ENCODE measurements around the gene SLC25A51. TPM values are rescaled to one million over a fixed set of nuclear protein-coding genes. Genes with fewer than 3 reads are reported as not detected.
"Not testable (repeated sequence)": the region's sequence is repeated elsewhere in the genome, so short reads cannot be mapped to it uniquely, and the experiment has no call there.

The SLC25A51 gene
- polyA plus RNA-seq, 1 donor (not counting 4 experiments of a cell fraction or from before 2014, with no cell fraction given): 22.2 TPM

GRCh38 chr9:37887977-37888583 is 15.8 kb downstream of the SLC25A51 start:
- H2AFZ ChIP-seq (ENCODE audit: control insufficient read depth, low read length); H3K9me3 ChIP-seq (ENCODE audit: control insufficient read depth, low read depth, low read length); H3K9ac ChIP-seq (ENCODE audit: control insufficient read depth, extremely low read depth, insufficient read depth, low read length); FAIRE-seq; DNase-seq (ENCODE audit: low read depth, low spot score); H4K20me1 ChIP-seq (ENCODE audit: control insufficient read depth, extremely low read depth, insufficient read depth, low read length); H3K27me3 ChIP-seq (ENCODE audit: control insufficient read depth, extremely low read depth, insufficient read depth, low read length); dilution Hi-C loops (cut with MboI; ENCODE audit: extremely low pct_ligation_motif_present, low sequenced_read_pairs); H3K4me2 ChIP-seq (ENCODE audit: control insufficient read depth, extremely low read depth, insufficient read depth, low read depth, low read length); H3K36me3 ChIP-seq (ENCODE audit: control insufficient read depth in 2 of 2, extremely low read depth in 1 of 2, insufficient read depth in 2 of 2, low read length in 2 of 2); H3K4me1 ChIP-seq (ENCODE audit: control insufficient read depth, extremely low read depth, insufficient read depth, low read length); H3K4me3 ChIP-seq (ENCODE audit: control insufficient read depth in 2 of 3, extremely low read depth in 1 of 3, insufficient read depth in 2 of 3, low read depth in 1 of 3, low read length in 3 of 3); H3K27ac ChIP-seq (ENCODE audit: control insufficient read depth, insufficient read depth, low read length); H3K9me1 ChIP-seq (ENCODE audit: control insufficient read depth, extremely low read depth, insufficient read depth, low read length): not testable (repeated sequence)
- H3K79me2 ChIP-seq (ENCODE audit: control insufficient read depth, insufficient read depth, low read length): peaks cover 11% of the 10 kb centered on the region

- DNase-seq (ENCODE audit: low read depth, low spot score) (no peak), FAIRE-seq (no peak)
- no peak overlapping the region for H2AFZ ChIP-seq (ENCODE audit: control insufficient read depth, low read length)
- H3K27me3 ChIP-seq (ENCODE audit: control insufficient read depth, extremely low read depth, insufficient read depth, low read length): no peaks in the 10 kb centered on the region
- no peaks in the 10 kb centered on the region for H3K4me1 ChIP-seq (ENCODE audit: control insufficient read depth, extremely low read depth, insufficient read depth, low read length)
- H3K27ac ChIP-seq (ENCODE audit: control insufficient read depth, insufficient read depth, low read length): no peak overlapping the region
- no peak overlapping the region for H3K4me3 ChIP-seq (ENCODE audit: control insufficient read depth in 2 of 3, extremely low read depth in 1 of 3, insufficient read depth in 2 of 3, low read depth in 1 of 3, low read length in 3 of 3)
- no peak overlapping the region for H3K9ac ChIP-seq (ENCODE audit: control insufficient read depth, extremely low read depth, insufficient read depth, low read length)
- peaks cover 1% of the 10 kb centered on the region for H3K79me2 ChIP-seq (ENCODE audit: control insufficient read depth, insufficient read depth, low read length)
- H4K20me1 ChIP-seq (ENCODE audit: control insufficient read depth, extremely low read depth, insufficient read depth, low read length): no peaks in the 10 kb centered on the region
- H3K9me3 ChIP-seq (ENCODE audit: control insufficient read depth, low read depth, low read length): peaks cover 2% of the 10 kb centered on the region
- H3K36me3 ChIP-seq (ENCODE audit: control insufficient read depth in 2 of 2, extremely low read depth in 1 of 2, insufficient read depth in 2 of 2, low read length in 2 of 2): peaks cover 0 to 7% of the 10 kb centered on the region in 2 experiments
- H3K4me2 ChIP-seq (ENCODE audit: control insufficient read depth, extremely low read depth, insufficient read depth, low read depth, low read length): no peak overlapping the region
- dilution Hi-C loops (cut with MboI; ENCODE audit: extremely low pct_ligation_motif_present, low sequenced_read_pairs): no loop called here
- no peak for TF ChIP-seq EZH2 (IDR thresholded peaks at IDR 0.05; ENCODE audit: low read length)
- no peak for TF ChIP-seq CTCF (optimal IDR thresholded peaks at IDR 0.05 in 1 of 3, IDR thresholded peaks at IDR 0.05 in 1 of 3, conservative IDR thresholded peaks at IDR 0.05 in 1 of 3; ENCODE audit: extremely low read depth in 1 of 3, insufficient read depth in 2 of 3, low read length in 3 of 3)
- peaks cover 2% of the 10 kb centered on the region for H3K9me1 ChIP-seq (ENCODE audit: control insufficient read depth, extremely low read depth, insufficient read depth, low read length)
These were observed 22.9 kb downstream of the SLC25A51 start for GRCh38 chr9:37880916-37881479.

Measured in keratinocyte (primary cell).